Measurements from ENCODE around the gene SIGLECL1.

SIGLECL1 gene

DNA sequence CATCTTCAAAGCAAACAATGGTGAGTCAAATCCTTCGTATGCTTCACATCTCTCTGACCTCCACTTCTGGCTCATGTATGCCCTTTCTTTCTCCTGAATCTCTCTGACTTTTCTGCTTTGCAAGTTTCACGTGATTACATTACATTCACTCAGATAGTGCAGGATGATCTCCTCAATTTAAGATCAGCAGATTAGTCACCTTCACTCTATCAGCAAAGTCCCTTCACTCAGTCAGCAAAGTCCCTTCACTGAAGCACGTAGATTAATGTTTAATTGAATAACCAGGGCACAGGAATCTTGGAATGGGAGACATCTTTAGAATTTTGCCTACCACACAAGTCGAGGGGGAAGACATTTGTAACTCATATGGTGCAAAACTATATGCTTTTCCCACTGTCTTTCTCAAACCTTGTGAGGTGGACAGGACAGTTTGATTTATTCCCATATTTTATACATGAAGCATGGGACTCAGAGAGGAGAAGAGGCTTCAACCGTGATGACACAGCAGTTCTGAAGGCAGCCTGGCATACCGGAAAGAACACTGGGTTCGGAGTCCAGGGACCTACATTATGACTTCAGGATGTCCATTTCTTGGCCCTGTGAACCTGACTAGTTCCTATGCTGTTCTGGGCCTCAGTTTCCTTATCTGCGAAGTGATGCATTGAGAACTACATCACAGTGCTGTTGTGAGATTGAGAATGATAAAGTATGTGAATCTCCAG, 23.3 kb downstream of the SIGLECL1 start:
- H2AFZ ChIP-seq (ENCODE audit: low read length, unreplicated experiment), result no peak overlapping the region
- peaks cover 9% of the 10 kb centered on the region for H3K27me3 ChIP-seq (ENCODE audit: insufficient read depth, low read length)
- no peak overlapping the region for H3K27ac ChIP-seq (ENCODE audit: low read depth, low read length)
- H3K36me3 ChIP-seq (ENCODE audit: insufficient read depth, low read length), result no peaks in the 10 kb centered on the region
- H3K4me1 ChIP-seq (ENCODE audit: control insufficient read depth, insufficient read depth, low read length, unreplicated experiment), result no peaks in the 10 kb centered on the region
- no peak overlapping the region for H3K4me3 ChIP-seq (ENCODE audit: low read depth, low read length)
- no peaks in the 10 kb centered on the region for H3K79me2 ChIP-seq (ENCODE audit: control insufficient read depth, insufficient read depth, low read length, unreplicated experiment)

DNA sequence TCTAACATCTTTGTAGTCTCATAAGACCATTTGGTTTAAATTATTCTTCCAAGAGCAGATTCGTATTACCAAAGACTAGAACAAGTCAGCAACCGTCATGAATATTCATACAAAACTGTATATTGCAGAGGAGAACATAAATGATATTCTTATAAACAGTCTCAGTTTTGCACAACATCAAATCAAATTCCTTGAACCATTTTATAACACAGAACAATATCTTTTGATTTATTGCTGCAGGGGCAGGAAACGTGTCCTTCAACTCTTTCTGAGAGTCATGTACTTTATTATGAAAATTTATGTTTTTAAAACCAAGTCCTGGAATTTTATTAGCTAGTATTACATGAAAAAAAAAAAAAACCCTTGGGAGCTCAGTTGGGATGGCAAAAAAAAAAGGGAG, 26.2 kb downstream of the SIGLECL1 start:
- H3K4me1 ChIP-seq (ENCODE audit: control insufficient read depth, insufficient read depth, low read length, unreplicated experiment), result no peaks in the 10 kb centered on the region
- no peak overlapping the region for H3K27ac ChIP-seq (ENCODE audit: low read depth, low read length)
- no peak overlapping the region for H2AFZ ChIP-seq (ENCODE audit: low read length, unreplicated experiment)
- no peak overlapping the region for H3K4me3 ChIP-seq (ENCODE audit: low read depth, low read length)
- H3K36me3 ChIP-seq (ENCODE audit: insufficient read depth, low read length), result no peaks in the 10 kb centered on the region
- H3K27me3 ChIP-seq (ENCODE audit: insufficient read depth, low read length), result peaks cover 14% of the 10 kb centered on the region; the same call in 1 of the 2 replicates
- H3K79me2 ChIP-seq (ENCODE audit: control insufficient read depth, insufficient read depth, low read length, unreplicated experiment), result no peaks in the 10 kb centered on the region

DNA sequence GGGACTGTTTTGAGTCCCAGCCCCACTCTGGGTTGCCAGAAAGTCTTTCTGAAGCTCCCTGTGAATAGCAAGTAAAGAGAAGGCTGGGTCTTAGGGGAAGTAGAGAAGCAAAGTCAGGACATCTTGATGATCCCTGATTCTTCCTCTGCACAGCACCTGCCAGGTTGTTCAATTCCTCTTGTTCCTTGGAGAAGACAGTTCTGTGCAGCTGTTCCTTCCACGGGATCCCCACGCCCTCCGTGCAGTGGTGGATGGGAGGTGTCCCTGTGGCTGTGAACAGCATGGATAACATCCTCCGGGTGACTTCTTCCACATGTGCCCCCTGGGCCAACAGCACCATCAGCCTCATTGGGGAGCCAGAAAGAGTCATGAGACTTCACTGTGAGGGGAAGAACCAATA, 31.5 kb downstream of the SIGLECL1 start:
- Histone ChIP-seq H3K27me3 (ENCODE audit: insufficient read depth, low read length) (peaks cover 38% of the 10 kb centered on the region), H3K36me3 (ENCODE audit: insufficient read depth, low read length) (no peaks in the 10 kb centered on the region), H3K4me1 (ENCODE audit: control insufficient read depth, insufficient read depth, low read length, unreplicated experiment) (no peaks in the 10 kb centered on the region), H3K79me2 (ENCODE audit: control insufficient read depth, insufficient read depth, low read length, unreplicated experiment) (no peaks in the 10 kb centered on the region), H3K4me3 (ENCODE audit: low read depth, low read length) (no peak overlapping the region), H3K27ac (ENCODE audit: low read depth, low read length) (no peak overlapping the region), H2AFZ (ENCODE audit: low read length, unreplicated experiment) (no peak overlapping the region)

DNA sequence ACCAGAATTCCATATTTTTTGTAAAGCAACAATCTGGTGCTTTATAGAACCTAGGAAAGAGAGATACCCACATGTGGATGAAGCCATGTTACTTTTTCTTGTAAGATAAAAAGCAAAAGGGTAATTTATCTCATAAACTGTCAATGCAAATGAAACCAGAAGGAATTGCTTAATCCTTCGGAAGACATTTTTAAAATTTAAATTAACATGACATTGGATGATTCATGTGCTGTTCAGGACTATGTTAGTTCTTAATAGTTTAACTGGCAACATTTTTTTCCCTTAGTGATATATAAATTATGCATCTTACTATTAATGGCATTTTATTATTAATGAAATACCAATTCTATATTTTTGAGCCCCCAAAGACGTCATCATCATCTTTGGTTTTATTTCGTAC, 34.8 kb downstream of the SIGLECL1 start:
- Histone ChIP-seq H2AFZ (ENCODE audit: low read length, unreplicated experiment) (no peak overlapping the region), H3K36me3 (ENCODE audit: insufficient read depth, low read length) (no peaks in the 10 kb centered on the region), H3K79me2 (ENCODE audit: control insufficient read depth, insufficient read depth, low read length, unreplicated experiment) (no peaks in the 10 kb centered on the region), H3K4me3 (ENCODE audit: low read depth, low read length) (no peak overlapping the region), H3K27me3 (ENCODE audit: insufficient read depth, low read length) (peaks cover 51% of the 10 kb centered on the region), H3K4me1 (ENCODE audit: control insufficient read depth, insufficient read depth, low read length, unreplicated experiment) (no peaks in the 10 kb centered on the region), H3K27ac (ENCODE audit: low read depth, low read length) (no peak overlapping the region)

DNA sequence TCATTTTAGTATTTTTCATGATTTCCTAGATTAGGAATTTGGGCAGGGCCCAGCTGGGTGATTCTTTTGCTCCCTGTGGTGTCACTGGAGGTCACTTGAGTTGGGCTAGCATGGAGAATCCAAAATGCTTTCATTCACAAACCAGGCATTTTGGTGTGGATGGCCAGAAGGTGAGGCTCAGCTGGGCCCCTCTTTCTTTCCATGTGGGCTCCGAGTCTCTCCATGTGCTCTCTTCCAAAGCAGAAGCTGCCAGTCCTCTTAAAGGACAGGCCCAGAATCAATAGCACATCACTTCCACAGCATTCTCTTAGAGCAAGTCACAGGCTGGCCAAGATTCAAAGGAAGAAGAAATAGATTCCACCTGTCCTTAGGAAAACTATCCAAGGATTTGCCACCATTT, 38.8 kb downstream of the SIGLECL1 start:
- Histone ChIP-seq H3K79me2 (ENCODE audit: control insufficient read depth, insufficient read depth, low read length, unreplicated experiment) (no peaks in the 10 kb centered on the region), H3K4me1 (ENCODE audit: control insufficient read depth, insufficient read depth, low read length, unreplicated experiment) (no peaks in the 10 kb centered on the region), H2AFZ (ENCODE audit: low read length, unreplicated experiment) (no peak overlapping the region), H3K36me3 (ENCODE audit: insufficient read depth, low read length) (no peaks in the 10 kb centered on the region), H3K27me3 (ENCODE audit: insufficient read depth, low read length) (peaks cover 66% of the 10 kb centered on the region), H3K27ac (ENCODE audit: low read depth, low read length) (no peak overlapping the region), H3K4me3 (ENCODE audit: low read depth, low read length) (no peak overlapping the region)

DNA sequence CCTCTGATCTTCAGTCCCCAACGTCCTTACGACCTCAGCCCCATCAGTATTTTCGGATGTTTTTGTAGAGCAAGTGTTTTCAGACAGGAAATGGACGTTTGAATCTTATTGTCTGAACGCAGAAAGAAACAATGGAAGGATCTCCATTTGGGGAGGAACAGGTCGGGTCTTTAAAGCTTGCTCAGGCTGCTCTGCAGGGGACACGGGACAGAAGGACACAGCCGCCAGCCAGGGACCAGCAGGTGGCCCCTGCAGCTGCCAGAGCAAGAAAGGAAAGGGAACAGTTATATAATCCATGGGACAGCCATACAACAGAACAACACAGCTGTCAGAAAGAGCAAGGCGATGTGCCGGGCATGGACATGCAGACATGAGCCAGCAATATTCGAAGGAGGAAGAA, 42.1 kb downstream of the SIGLECL1 start:
- Histone ChIP-seq H3K27ac (ENCODE audit: low read depth, low read length) (no peak overlapping the region), H2AFZ (ENCODE audit: low read length, unreplicated experiment) (no peak overlapping the region), H3K79me2 (ENCODE audit: control insufficient read depth, insufficient read depth, low read length, unreplicated experiment) (no peaks in the 10 kb centered on the region), H3K36me3 (ENCODE audit: insufficient read depth, low read length) (no peaks in the 10 kb centered on the region), H3K4me1 (ENCODE audit: control insufficient read depth, insufficient read depth, low read length, unreplicated experiment) (no peaks in the 10 kb centered on the region), H3K4me3 (ENCODE audit: low read depth, low read length) (no peak overlapping the region), H3K27me3 (ENCODE audit: insufficient read depth, low read length) (peaks cover 68% of the 10 kb centered on the region)

DNA sequence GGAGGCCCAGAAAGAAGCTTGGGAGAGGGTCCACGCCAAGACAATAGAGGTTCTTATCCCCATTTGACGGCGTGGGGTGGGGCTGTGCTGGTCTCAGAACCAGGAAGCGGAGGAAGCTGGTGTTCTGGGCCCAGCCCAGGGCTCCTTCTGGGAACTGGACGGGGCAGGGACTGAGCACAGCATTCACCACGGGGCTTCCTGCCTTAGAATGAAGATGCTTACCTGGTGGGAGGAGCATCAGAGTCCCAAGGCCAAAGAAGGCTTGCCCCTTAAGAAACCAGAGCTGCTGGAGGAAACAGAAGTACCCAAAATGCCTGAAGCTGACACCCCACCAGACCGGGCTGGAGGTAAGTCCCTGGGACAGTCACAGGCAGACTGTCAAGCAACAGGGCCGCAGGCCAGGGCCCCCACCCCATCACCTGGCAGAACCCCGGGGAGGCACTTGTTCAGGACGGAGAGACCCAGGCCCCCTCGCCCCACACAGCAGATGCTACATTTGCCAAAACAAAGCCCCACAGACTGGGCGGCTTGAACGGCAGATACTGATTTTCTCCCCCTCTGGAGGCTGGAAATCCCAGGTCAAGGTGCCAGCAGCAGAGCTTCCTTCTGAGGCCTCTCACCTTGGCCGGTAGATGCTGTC, 42.8 kb downstream of the SIGLECL1 start:
- Histone ChIP-seq H3K4me3 (ENCODE audit: low read depth, low read length) (no peak overlapping the region), H3K4me1 (ENCODE audit: control insufficient read depth, insufficient read depth, low read length, unreplicated experiment) (no peaks in the 10 kb centered on the region), H3K36me3 (ENCODE audit: insufficient read depth, low read length) (no peaks in the 10 kb centered on the region), H3K79me2 (ENCODE audit: control insufficient read depth, insufficient read depth, low read length, unreplicated experiment) (no peaks in the 10 kb centered on the region), H2AFZ (ENCODE audit: low read length, unreplicated experiment) (no peak overlapping the region), H3K27me3 (ENCODE audit: insufficient read depth, low read length) (peaks cover 61% of the 10 kb centered on the region), H3K27ac (ENCODE audit: low read depth, low read length) (no peak overlapping the region)

DNA sequence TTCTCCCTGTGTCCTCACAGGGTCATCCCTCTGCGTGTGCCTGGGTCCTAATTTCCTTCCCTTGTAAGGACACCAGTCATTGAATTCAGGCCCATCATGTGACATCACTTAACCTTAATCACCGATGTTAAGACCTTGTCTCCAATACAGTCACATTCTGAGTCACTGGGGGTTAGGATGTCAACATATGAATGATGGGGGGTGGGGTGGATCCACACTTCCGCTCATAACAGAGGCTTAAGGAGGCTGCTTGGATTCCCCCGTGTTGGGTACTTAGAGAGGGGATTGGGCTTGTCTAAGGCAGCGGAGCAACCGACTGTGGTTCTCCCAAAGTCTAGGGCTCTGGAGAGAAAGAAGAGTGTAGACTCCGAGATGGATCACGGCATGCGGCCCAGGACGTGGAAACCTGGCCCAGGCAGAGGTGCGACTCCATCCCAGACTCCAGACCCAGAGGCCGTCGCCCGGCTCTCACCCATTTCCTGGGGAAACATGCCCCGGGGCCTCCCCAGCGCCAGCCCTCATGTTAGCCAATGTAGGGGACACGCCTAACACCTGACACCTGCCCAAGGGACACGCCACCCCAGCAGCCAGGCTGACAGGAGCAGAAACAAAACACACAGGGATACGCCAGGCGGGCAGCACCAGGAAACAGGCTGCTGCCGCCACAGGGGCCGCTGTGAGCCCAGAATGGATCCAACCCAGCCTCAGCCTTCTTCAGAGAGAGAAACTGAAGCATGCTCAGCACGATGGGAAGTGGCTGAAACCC, 43.5 kb downstream of the SIGLECL1 start:
- no peak overlapping the region for H3K4me3 ChIP-seq (ENCODE audit: low read depth, low read length)
- H3K27me3 ChIP-seq (ENCODE audit: insufficient read depth, low read length), result peaks cover 55% of the 10 kb centered on the region
- no peak overlapping the region for H2AFZ ChIP-seq (ENCODE audit: low read length, unreplicated experiment)
- H3K4me1 ChIP-seq (ENCODE audit: control insufficient read depth, insufficient read depth, low read length, unreplicated experiment), result no peaks in the 10 kb centered on the region
- no peak overlapping the region for H3K27ac ChIP-seq (ENCODE audit: low read depth, low read length)
- no peaks in the 10 kb centered on the region for H3K79me2 ChIP-seq (ENCODE audit: control insufficient read depth, insufficient read depth, low read length, unreplicated experiment)
- no peaks in the 10 kb centered on the region for H3K36me3 ChIP-seq (ENCODE audit: insufficient read depth, low read length)

DNA sequence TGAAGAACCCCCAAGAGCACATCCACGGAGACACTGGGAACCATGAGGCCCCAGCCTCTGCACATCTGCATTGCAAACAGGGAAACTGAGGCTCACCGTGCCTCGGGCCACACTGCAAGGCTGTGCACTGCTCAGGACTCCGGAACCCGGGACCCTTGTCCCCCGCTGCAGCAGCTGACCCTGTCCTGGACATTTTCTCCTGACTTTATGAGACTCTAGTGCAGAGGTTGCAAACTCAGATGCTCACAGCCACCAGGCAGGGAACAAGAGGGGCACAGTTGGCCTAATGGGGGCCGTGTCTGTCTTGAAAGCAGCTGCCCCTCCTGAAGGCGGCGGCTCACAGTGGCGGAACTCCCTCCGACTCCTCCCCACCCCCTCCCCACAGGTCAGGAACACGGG, 44.1 kb downstream of the SIGLECL1 start:
- H3K4me1 ChIP-seq (ENCODE audit: control insufficient read depth, insufficient read depth, low read length, unreplicated experiment), result no peaks in the 10 kb centered on the region
- peaks cover 55% of the 10 kb centered on the region for H3K27me3 ChIP-seq (ENCODE audit: insufficient read depth, low read length)
- no peaks in the 10 kb centered on the region for H3K79me2 ChIP-seq (ENCODE audit: control insufficient read depth, insufficient read depth, low read length, unreplicated experiment)
- H3K27ac ChIP-seq (ENCODE audit: low read depth, low read length), result no peak overlapping the region
- H2AFZ ChIP-seq (ENCODE audit: low read length, unreplicated experiment), result no peak overlapping the region
- H3K4me3 ChIP-seq (ENCODE audit: low read depth, low read length), result no peak overlapping the region
- no peaks in the 10 kb centered on the region for H3K36me3 ChIP-seq (ENCODE audit: insufficient read depth, low read length)

DNA sequence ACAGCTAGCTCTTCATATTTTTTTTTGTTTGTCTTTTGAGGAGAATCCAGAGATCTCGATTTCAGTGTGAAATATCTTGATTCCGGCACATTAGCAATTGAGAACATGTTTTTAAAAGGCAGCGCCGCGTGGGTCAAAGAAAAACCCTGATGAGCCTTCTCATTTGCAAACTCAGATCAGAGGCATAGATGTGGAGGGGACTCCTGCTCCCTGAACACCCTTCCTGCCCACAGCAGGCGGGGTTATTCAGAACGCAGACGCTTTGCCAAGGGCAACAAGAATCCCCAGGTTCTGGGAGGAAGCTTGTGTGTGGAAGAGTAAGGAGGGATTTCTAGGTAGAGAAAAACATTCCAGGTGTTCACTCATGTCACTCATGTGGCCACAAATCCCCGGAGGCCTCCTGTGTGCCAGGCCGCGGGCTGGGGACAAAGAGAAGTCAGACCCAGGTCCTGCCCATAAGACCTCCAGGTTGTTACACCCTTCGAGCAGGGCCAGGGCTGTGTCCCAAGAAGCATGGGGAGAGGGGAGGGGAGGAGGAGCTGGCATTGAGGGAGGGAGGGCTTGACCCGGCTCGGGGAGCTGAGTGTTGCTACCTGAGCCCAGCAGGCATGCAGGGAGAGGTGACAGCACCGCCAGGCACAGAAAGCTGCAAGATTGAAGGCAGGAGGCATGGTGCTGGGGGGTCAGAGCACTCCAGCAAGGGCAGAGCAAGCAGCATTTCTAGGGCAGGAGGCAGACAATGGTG, 44.7 kb downstream of the SIGLECL1 start:
- Histone ChIP-seq H3K27me3 (ENCODE audit: insufficient read depth, low read length) (peaks cover 56% of the 10 kb centered on the region), H3K27ac (ENCODE audit: low read depth, low read length) (no peak overlapping the region), H2AFZ (ENCODE audit: low read length, unreplicated experiment) (no peak overlapping the region), H3K79me2 (ENCODE audit: control insufficient read depth, insufficient read depth, low read length, unreplicated experiment) (no peaks in the 10 kb centered on the region), H3K36me3 (ENCODE audit: insufficient read depth, low read length) (no peaks in the 10 kb centered on the region), H3K4me1 (ENCODE audit: control insufficient read depth, insufficient read depth, low read length, unreplicated experiment) (no peaks in the 10 kb centered on the region), H3K4me3 (ENCODE audit: low read depth, low read length) (no peak overlapping the region)
